Osteoblast (primary cell): ENCODE measurements around the gene SCART1. TPM values are rescaled to one million over a fixed set of nuclear protein-coding genes. Genes with fewer than 3 reads are reported as not detected.
"Not testable (repeated sequence)": the region's sequence is repeated elsewhere in the genome, so short reads cannot be mapped to it uniquely, and the experiment has no call there.

ENCODE experiments used
- DNase-seq: peaks from one replicate; pipeline ENCODE4 v3.0.0; 2011; ENCODE audit warnings: low spot score, mixed read lengths; ENCODE audit not compliant: insufficient read length; ENCODE audit errors: missing footprints
- H2AFZ ChIP-seq: 2 replicates; pipeline ENCODE4 v1.6.0; 2011; ENCODE audit warnings: mild to moderate bottlenecking, low read length
- H3K27ac ChIP-seq: 2 replicates; pipeline ENCODE4 v1.5.1; 2011; ENCODE audit warnings: mild to moderate bottlenecking, low read depth, low read length, moderate library complexity
- H3K27me3 ChIP-seq: 2 replicates; pipeline ENCODE4 v1.6.0; 2012; ENCODE audit warnings: mild to moderate bottlenecking, control low read depth, inconsistent platforms, low read length, moderate library complexity; ENCODE audit not compliant: insufficient read depth
- H3K36me3 ChIP-seq: 2 replicates; pipeline ENCODE4 v1.5.1; 2011; ENCODE audit warnings: mild to moderate bottlenecking, low read length, control low read depth, moderate library complexity; ENCODE audit not compliant: insufficient read depth
- H3K4me1 ChIP-seq: 2 replicates; pipeline ENCODE4 v1.5.1; 2011; ENCODE audit warnings: mild to moderate bottlenecking, low read length, control low read depth, moderate library complexity; ENCODE audit not compliant: insufficient read depth
- H3K4me2 ChIP-seq: 2 replicates; pipeline ENCODE4 v1.6.0; 2011; ENCODE audit warnings: mild to moderate bottlenecking, low read length; ENCODE audit not compliant: insufficient read depth
- H3K4me3 ChIP-seq: fragments of 200-600 bp; sonication (generic); 3 replicates; pipeline ENCODE4 v1.5.1; 2012; ENCODE audit warnings: mild to moderate bottlenecking, low read length, inconsistent platforms; ENCODE audit not compliant: insufficient read depth
- H3K79me2 ChIP-seq: 2 replicates; pipeline ENCODE4 v1.6.0; 2012; ENCODE audit warnings: mild to moderate bottlenecking, low read length, control low read depth, inconsistent platforms; ENCODE audit not compliant: insufficient read depth
- H3K9me3 ChIP-seq: 2 replicates; pipeline ENCODE4 v1.5.1; 2011; ENCODE audit warnings: low read depth, low read length, control low read depth
- H4K20me1 ChIP-seq: 2 replicates; pipeline ENCODE4 v1.6.0; 2012; ENCODE audit warnings: mild to moderate bottlenecking, low read length, control low read depth; ENCODE audit not compliant: insufficient read depth
- total RNA-seq: library from RNA; depleted of rRNA; stranded (reverse); fragments of >200 nt; gene quantifications from 2 replicates; pipeline ENCODE4 v1.2.3, GENCODE V29; 2012
- TF ChIP-seq, protein P1 (sequence below): IDR thresholded peaks from 2 replicates; pipeline ENCODE4 v1.5.1; 2011; ENCODE audit warnings: mild to moderate bottlenecking, low read depth, low read length, moderate library complexity; ENCODE audit errors: extremely low read depth

SCART1 gene
- total RNA-seq, 1 donor: 5.1 TPM

DNA sequence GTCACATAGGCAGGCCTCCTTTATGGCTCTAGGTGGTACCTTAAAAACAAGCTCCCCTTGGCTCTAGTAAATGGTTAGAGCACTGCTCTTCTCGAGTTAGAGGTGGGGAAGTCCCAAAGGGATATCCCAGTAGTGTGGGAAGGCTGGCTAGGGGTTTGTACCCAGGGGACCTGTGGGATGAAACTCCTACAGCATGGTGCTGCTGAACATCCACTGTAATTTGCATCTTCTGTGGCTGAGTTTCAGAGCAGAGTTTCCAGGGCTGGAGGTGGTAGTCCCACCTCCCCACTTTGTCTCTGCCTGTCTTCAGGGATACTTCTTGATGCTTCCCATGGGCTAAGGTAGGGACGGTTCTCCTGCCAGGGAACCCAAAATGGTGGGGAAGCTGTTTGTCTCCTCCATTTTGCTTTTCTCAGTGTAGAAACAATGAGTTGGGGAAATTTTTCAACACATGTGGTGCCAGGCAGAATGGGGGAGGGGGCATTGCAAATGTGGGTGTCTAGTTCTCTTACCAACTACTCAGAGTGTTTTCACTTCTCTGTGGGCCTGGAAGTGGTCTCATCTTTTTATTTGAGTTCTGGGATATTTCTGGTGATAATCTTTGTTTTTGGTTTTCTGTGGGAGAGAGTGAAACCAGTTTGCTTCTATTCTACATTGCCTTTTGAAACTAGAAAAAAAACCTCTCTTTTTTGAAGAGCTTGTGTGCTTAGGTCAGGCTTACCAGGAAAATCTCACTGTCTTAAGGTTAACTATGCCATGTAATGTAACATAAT lies 36.3 kb downstream of the SCART1 start:
- TF ChIP-seq, protein P1, sequence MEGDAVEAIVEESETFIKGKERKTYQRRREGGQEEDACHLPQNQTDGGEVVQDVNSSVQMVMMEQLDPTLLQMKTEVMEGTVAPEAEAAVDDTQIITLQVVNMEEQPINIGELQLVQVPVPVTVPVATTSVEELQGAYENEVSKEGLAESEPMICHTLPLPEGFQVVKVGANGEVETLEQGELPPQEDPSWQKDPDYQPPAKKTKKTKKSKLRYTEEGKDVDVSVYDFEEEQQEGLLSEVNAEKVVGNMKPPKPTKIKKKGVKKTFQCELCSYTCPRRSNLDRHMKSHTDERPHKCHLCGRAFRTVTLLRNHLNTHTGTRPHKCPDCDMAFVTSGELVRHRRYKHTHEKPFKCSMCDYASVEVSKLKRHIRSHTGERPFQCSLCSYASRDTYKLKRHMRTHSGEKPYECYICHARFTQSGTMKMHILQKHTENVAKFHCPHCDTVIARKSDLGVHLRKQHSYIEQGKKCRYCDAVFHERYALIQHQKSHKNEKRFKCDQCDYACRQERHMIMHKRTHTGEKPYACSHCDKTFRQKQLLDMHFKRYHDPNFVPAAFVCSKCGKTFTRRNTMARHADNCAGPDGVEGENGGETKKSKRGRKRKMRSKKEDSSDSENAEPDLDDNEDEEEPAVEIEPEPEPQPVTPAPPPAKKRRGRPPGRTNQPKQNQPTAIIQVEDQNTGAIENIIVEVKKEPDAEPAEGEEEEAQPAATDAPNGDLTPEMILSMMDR: no peak
- H3K36me3 ChIP-seq: no peaks in the 10 kb centered on the region
- no peaks in the 10 kb centered on the region for H4K20me1 ChIP-seq
- DNase-seq: no peak
- no peak overlapping the region for H3K4me2 ChIP-seq
- H3K4me1 ChIP-seq: no peaks in the 10 kb centered on the region
- H2AFZ ChIP-seq: no peak overlapping the region
- H3K27ac ChIP-seq: no peak overlapping the region
- H3K27me3 ChIP-seq: no peaks in the 10 kb centered on the region
- H3K79me2 ChIP-seq: no peaks in the 10 kb centered on the region
- no peak overlapping the region for H3K4me3 ChIP-seq
- no peaks in the 10 kb centered on the region for H3K9me3 ChIP-seq

- DNase-seq, H3K4me1 ChIP-seq: not testable (repeated sequence)
These were observed 39.8 kb downstream of the SCART1 start for GRCh38 chr10:133493562-133493961.

DNA sequence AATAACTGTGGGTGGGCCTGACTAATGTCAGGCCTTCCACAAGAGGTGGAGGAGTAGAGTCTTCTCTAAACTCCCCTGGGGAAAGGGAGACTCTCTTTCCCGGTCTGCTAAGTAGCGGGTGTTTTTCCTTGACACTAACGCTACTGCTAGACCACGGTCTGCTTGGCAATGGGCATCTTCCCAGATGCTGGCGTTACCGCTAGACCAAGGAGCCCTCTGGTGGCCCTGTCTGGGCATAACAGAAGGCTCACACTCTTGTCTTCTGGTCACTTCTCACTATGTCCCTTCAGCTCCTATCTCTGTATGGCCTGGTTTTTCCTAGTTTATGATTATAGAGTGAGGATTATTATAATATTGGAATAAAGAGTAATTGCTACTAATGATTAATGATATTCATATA lies 43.6 kb downstream of the SCART1 start:
- H3K36me3 ChIP-seq, H4K20me1 ChIP-seq, H3K4me3 ChIP-seq, H3K27ac ChIP-seq, H3K4me2 ChIP-seq, H2AFZ ChIP-seq, H3K27me3 ChIP-seq, H3K9me3 ChIP-seq, H3K4me1 ChIP-seq, H3K79me2 ChIP-seq, DNase-seq: not testable (repeated sequence)
- TF ChIP-seq, protein P1: peak; percentile 44

More at GRCh38 chr10:133493562-133493961, 39.8 kb downstream of the SCART1 start:
- not testable (repeated sequence) for H4K20me1 ChIP-seq, H3K79me2 ChIP-seq, H3K4me3 ChIP-seq, H3K27ac ChIP-seq, H3K9me3 ChIP-seq, H3K27me3 ChIP-seq, H3K4me2 ChIP-seq, H3K36me3 ChIP-seq, H2AFZ ChIP-seq

- H3K27ac ChIP-seq, H3K79me2 ChIP-seq, H4K20me1 ChIP-seq, H3K27me3 ChIP-seq, H3K4me2 ChIP-seq, H3K4me3 ChIP-seq, H3K9me3 ChIP-seq, DNase-seq, H3K4me1 ChIP-seq, H3K36me3 ChIP-seq, H2AFZ ChIP-seq: not testable (repeated sequence)
These were observed 45.4 kb downstream of the SCART1 start for GRCh38 chr10:133499176-133499575.

GRCh38 chr10:133500897-133501296 lies 47.2 kb downstream of the SCART1 start:
- not testable (repeated sequence) for H3K4me1 ChIP-seq, H3K36me3 ChIP-seq, H3K9me3 ChIP-seq, H3K27me3 ChIP-seq, H4K20me1 ChIP-seq, DNase-seq, H3K4me2 ChIP-seq, H3K4me3 ChIP-seq, H2AFZ ChIP-seq, H3K27ac ChIP-seq, H3K79me2 ChIP-seq
